ENCODE measurements around the gene FOLR1. TPM values are rescaled to one million over a fixed set of nuclear protein-coding genes. Genes with fewer than 3 reads are reported as not detected.

Gene FOLR1
- polyA plus RNA-seq, 1 donor from 2014 or later, result not detected

DNA sequence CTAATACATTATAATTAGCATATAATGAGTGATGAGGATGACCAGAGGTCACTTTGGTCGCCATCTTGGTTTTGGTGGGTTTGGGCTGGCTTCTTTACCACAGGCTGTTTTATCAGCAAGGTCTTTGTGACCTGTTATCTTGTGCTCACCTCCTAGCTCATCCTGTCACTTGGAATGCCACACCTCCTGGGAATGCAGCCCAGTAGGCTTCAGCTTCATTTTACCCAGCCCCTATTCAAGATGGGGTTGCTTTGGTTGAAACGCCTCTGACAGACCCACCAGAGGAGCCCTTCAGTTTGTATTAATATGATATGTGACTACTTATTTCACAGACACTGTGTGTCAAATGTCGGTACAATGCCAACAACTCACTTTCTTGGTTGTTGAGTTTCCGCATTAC lies 36.2 kb upstream of the FOLR1 start:
- Histone ChIP-seq H2AFZ (ENCODE audit: low read depth, low read length) (no peak overlapping the region), H3K79me2 (replicated peaks; ENCODE audit: insufficient read depth, low read length) (no peaks in the 10 kb centered on the region), H3K4me3 (ENCODE audit: low read length) (no peak overlapping the region), H3K9me3 (ENCODE audit: low read length) (no peaks in the 10 kb centered on the region), H3F3A (ENCODE audit: insufficient read depth, low read length, poor library complexity, severe bottlenecking) (no peaks in the 10 kb centered on the region), H3K4me2 (ENCODE audit: low read length) (no peak overlapping the region), H3K36me3 (ENCODE audit: insufficient read depth, low read length) (no peaks in the 10 kb centered on the region), H3K27me3 (ENCODE audit: insufficient read depth, low read depth, low read length) (no peaks in the 10 kb centered on the region), H4K20me1 (ENCODE audit: insufficient read depth) (no peaks in the 10 kb centered on the region), H3K9me2 (ENCODE audit: insufficient read depth, low read length) (no peaks in the 10 kb centered on the region), H3K9ac (ENCODE audit: low read length) (no peak overlapping the region), H3K27ac (ENCODE audit: low read length) (no peak overlapping the region)
- TF ChIP-seq POLR2AphosphoS5 (IDR thresholded peaks at IDR 0.05) (no peak), RAD21 (conservative IDR thresholded peaks at IDR 0.05) (no peak), EP300 (conservative IDR thresholded peaks at IDR 0.05; ENCODE audit: poor library complexity, severe bottlenecking) (no peak), REST (IDR thresholded peaks at IDR 0.05; ENCODE audit: borderline replicate concordance) (no peak), EZH2 (IDR thresholded peaks at IDR 0.05; ENCODE audit: borderline replicate concordance, insufficient read depth, low read length, poor library complexity, severe bottlenecking) (no peak), TAF1 (IDR thresholded peaks at IDR 0.05; ENCODE audit: low read depth) (no peak), MXI1 (conservative IDR thresholded peaks at IDR 0.05; ENCODE audit: poor library complexity, severe bottlenecking) (no peak)
- TF ChIP-seq, protein P1, sequence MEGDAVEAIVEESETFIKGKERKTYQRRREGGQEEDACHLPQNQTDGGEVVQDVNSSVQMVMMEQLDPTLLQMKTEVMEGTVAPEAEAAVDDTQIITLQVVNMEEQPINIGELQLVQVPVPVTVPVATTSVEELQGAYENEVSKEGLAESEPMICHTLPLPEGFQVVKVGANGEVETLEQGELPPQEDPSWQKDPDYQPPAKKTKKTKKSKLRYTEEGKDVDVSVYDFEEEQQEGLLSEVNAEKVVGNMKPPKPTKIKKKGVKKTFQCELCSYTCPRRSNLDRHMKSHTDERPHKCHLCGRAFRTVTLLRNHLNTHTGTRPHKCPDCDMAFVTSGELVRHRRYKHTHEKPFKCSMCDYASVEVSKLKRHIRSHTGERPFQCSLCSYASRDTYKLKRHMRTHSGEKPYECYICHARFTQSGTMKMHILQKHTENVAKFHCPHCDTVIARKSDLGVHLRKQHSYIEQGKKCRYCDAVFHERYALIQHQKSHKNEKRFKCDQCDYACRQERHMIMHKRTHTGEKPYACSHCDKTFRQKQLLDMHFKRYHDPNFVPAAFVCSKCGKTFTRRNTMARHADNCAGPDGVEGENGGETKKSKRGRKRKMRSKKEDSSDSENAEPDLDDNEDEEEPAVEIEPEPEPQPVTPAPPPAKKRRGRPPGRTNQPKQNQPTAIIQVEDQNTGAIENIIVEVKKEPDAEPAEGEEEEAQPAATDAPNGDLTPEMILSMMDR (IDR thresholded peaks at IDR 0.05; ENCODE audit: poor library complexity, severe bottlenecking), result no peak

DNA sequence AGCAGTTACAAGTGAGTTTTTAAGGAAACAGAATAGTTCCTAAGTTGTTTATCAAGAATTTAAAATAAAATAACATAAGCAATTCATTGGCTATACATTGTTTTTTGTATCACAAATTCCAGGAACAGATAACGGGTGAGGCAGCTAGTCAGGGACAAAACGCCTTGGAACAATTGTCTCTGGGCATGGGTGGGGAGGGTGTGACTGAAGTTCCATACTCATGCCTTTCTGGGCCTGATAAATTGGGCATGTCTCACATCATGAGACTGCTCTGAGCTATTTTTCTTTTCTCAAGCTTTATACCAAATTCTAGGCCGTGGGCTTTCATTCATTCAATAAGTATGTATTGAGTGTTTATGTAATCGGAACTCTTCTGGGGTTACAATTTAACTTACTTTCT lies 34.8 kb upstream of the FOLR1 start:
- H3K4me2 ChIP-seq (ENCODE audit: low read length), result no peak overlapping the region
- H3K36me3 ChIP-seq (ENCODE audit: insufficient read depth, low read length), result no peaks in the 10 kb centered on the region
- H3K79me2 ChIP-seq (replicated peaks; ENCODE audit: insufficient read depth, low read length), result no peaks in the 10 kb centered on the region
- H3K27me3 ChIP-seq (ENCODE audit: insufficient read depth, low read depth, low read length), result no peaks in the 10 kb centered on the region
- H3K9me3 ChIP-seq (ENCODE audit: low read length), result no peaks in the 10 kb centered on the region
- H3K4me3 ChIP-seq (ENCODE audit: low read length), result no peak overlapping the region
- H3K27ac ChIP-seq (ENCODE audit: low read length), result no peak overlapping the region
- H2AFZ ChIP-seq (ENCODE audit: low read depth, low read length), result no peak overlapping the region
- H4K20me1 ChIP-seq (ENCODE audit: insufficient read depth), result no peaks in the 10 kb centered on the region
- no peak overlapping the region for H3K9ac ChIP-seq (ENCODE audit: low read length)
- no peaks in the 10 kb centered on the region for H3F3A ChIP-seq (ENCODE audit: insufficient read depth, low read length, poor library complexity, severe bottlenecking)
- no peak for TF ChIP-seq EP300 (conservative IDR thresholded peaks at IDR 0.05; ENCODE audit: poor library complexity, severe bottlenecking)
- no peak for TF ChIP-seq RAD21 (conservative IDR thresholded peaks at IDR 0.05)
- TF ChIP-seq TAF1 (IDR thresholded peaks at IDR 0.05; ENCODE audit: low read depth), result no peak
- no peak for TF ChIP-seq REST (IDR thresholded peaks at IDR 0.05; ENCODE audit: borderline replicate concordance)
- TF ChIP-seq, protein P1 (IDR thresholded peaks at IDR 0.05; ENCODE audit: poor library complexity, severe bottlenecking), result no peak
- TF ChIP-seq EZH2 (IDR thresholded peaks at IDR 0.05; ENCODE audit: borderline replicate concordance, insufficient read depth, low read length, poor library complexity, severe bottlenecking), result no peak
- no peak for TF ChIP-seq MXI1 (conservative IDR thresholded peaks at IDR 0.05; ENCODE audit: poor library complexity, severe bottlenecking)
- no peak for TF ChIP-seq POLR2AphosphoS5 (IDR thresholded peaks at IDR 0.05)
- TF ChIP-seq SMC3 (conservative IDR thresholded peaks at IDR 0.05; ENCODE audit: poor library complexity), result no peak
- H3K9me2 ChIP-seq (ENCODE audit: insufficient read depth, low read length), result no peaks in the 10 kb centered on the region
